MV-4-11 (cell line): Measurements from ENCODE around the gene SFR1.
"Not testable (repeated sequence)": the region's sequence is repeated elsewhere in the genome, so short reads cannot be mapped to it uniquely, and the experiment has no call there.

Experiments used
- DNase-seq: peaks from one replicate; lab custom pipeline; 2025; lab: John Stamatoyannopoulos, UW

The SFR1 gene

DNA sequence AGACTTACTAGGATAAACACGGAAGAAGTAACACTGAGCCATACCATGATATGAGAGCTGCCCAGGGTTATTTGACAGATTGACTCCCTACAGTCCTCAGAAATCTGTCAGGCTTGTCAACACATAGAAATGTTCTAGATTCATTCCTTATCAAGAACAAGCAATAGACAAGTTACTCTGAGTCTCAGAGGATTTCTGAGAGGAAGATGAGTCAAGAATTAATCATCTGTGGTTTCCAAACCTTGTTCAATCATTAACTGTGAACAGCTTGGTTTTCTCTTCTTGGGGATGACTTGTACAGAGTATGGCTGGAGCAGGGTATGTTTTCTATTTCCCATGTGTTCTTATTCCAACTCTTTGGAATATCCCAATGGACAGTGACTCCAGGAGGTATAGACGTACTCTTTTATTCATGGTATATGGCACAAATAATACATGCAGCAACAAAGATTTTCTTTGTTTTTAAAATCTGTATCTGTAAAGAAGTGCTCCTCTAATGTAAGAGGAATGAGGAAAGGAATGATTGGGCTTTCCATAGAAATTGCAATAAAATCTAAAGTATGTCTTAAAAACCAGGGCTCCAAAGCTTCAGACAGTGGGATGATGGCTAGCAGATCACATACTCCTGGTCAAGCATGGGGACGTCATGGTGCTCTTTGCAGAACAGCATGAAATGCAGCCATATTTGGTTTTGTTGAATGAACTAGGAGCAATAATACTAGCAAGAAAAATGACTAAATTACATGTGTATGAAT, 11.9 kb upstream of the SFR1 start:
- peak; percentile 24 for DNase-seq

DNA sequence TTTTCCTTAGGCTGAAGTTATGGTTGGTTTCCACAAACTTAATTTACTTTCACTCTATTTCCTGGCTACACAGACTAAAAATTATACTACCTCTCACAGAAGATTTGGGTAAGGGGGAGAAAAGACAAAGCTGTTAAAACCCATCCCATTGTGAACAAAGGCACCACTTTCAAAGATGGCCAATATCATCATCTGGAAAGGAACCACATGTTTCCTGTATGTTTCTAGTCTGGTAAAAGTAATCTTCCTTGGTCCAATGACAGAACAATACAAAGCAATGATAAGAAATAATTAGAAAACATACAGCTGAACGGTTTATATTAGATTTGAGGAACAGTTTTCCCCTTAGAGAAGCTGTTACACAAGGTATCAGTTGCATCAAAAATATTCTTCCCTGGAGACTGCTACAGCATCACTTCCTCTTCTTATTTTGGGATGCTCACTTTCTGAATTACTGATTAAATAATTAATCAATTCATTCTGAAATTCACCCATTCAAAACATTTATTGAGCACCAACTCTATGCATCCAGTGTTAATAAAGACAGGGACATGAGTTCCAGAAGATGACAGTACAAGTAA, 8.5 kb upstream of the SFR1 start:
- DNase-seq, result no peak

DNA sequence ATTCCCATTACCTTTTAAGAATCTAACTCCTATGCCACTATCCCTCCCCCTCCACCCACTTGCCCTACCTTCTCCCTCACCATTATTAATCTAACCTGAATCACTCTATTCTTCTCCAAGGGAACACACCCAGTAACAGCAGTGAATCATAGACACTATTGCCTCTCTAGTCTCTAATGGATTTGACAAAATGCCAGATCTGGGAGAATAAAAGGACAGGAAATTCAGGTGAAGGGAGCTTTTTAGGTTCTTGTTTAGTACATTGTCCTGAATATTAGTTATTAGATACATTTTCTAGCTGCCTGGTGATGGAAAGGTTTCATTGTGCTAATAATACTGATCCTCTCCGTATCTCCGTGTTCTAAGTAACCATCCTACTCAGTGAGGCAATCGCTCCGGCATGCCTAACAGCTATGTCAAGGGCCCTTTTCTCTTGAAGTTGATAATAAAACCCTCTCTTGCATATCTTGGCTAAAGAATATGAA, 4.1 kb upstream of the SFR1 start:
- no peak for DNase-seq

- no peak for DNase-seq
Observed at GRCh38 chr10:104119996-104120395, 2.0 kb upstream of the SFR1 start.

DNA sequence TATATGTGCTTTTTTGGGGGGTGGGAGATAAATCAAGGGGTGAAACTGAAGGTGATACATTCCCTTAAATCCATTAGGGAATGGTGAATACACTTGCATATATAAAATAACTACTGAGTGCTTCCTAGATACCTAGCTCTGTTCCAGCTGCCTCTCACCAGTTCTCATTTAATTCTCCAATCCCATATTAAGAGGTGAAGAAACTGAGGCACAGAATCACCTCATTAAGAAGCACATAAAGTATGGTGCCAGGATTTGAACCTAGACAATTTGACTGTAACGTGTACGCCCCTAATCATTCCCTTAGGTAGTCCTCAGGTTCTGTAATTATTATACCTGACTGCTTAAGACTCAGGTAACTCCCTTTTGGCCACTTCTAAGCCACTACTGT, 1.5 kb upstream of the SFR1 start:
- DNase-seq, result no peak

- peak; percentile 87 for DNase-seq
Observed at GRCh38 chr10:104120903-104121484, 977 bp upstream of the SFR1 start.

- DNase-seq, result peak; percentile 47
Observed at GRCh38 chr10:104122225-104123107, 495 bp downstream of the SFR1 start.

DNA sequence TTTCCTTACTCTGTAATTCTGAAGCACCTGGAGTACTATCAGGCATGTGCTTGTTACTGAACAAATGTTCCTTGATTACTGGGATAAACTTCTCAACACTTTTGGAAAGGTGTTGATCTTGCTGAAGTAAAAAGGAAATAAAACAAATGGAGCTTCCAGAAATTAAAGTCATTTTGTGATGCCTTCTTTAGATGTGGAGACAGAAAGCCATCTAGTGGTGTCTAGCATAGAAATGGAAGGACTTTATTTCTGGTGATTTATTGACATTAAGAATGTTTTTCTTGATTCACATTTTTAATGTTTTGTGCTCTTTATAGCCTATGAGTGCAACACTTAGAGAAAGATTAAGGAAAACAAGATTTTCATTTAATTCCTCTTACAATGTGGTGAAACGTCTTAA, 1.4 kb downstream of the SFR1 start:
- peak; percentile 18 for DNase-seq

GRCh38 chr10:104127411-104127810, 5.4 kb downstream of the SFR1 start:
- no peak for DNase-seq

DNA sequence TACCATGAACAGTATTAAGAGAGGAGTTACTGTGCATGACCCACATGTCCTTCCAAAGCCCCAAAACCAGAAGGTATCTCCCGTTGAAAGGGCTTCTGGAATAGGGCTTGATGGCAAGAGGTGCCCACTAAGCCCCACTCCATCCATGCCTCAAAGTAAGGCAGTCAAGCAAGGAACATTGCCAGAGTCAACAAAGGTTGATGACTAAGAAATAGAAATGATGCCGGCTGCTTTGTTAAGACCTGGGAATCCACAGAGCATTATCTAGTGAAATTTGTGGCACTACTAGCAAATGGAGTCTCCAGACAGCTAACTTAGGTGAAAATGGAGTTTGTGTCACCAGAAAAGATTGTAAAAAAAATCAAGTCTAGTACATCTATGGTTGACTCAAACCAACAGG, 6.2 kb downstream of the SFR1 start:
- DNase-seq, result no peak

- DNase-seq, result no peak
Observed at GRCh38 chr10:104130041-104130440, 8.1 kb downstream of the SFR1 start.

- no peak for DNase-seq
Observed at GRCh38 chr10:104138131-104138530, 16.2 kb downstream of the SFR1 start.

GRCh38 chr10:104139221-104139620, 17.2 kb downstream of the SFR1 start:
- DNase-seq, result peak; percentile 7

DNA sequence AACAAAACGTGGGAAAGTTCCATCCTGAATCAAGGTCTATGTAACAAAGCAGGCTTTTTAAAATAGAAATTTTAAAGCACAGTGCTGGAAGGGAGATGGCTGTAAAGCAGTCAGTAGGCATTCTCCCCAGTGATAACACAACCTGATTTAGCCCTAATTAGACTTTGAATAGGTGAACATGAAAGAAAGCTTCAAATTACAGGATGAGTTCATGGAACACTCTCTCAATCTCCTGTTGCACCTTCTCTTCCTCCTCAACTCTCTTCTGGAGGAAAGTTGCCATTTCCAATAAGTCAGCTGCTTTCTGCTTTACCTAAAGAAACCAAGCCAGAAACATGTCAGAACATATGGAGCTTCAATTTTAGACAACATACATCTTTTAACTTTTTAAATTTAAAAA, 20.1 kb downstream of the SFR1 start:
- no peak for DNase-seq

DNA sequence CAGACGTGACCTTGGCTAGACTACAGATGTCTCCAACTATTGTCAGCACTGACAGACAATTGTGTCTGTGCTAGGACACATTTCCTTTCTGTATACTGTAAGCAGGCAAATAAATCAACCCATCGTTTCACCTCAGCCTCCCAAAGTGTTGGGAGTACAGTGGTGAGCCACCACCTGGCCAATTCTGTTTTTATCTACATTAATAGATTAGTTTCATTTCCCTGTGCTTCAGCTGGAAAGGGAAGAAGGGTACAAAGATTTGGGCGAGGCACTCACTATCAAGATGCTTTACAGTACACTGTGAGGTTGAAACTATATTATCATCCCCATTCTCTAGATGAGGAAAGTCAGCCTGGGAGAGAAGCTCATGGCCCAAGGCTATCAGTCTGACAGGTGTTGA, 21.9 kb downstream of the SFR1 start:
- no peak for DNase-seq

GRCh38 chr10:104144931-104145330, 23.0 kb downstream of the SFR1 start:
- peak; percentile 10 for DNase-seq

DNA sequence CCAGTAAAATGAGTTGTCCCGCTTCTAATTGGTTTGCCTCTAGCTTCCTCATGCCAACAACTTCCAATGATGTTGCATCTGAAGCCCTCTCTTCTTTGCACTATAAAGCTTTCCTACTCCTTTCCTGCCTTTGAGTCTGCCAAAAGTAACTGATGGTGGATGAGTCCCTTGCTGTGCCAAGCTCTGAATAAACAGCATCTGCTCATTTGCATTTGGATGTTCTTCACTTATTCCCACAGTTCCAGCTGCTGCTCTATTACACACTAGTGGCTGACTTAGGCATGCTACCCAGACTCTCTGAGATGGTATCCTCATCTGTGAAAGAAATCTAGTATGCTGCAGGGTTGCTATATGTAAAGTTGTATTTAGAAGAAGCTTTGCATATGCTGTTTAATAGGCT, 24.9 kb downstream of the SFR1 start:
- no peak for DNase-seq

DNA sequence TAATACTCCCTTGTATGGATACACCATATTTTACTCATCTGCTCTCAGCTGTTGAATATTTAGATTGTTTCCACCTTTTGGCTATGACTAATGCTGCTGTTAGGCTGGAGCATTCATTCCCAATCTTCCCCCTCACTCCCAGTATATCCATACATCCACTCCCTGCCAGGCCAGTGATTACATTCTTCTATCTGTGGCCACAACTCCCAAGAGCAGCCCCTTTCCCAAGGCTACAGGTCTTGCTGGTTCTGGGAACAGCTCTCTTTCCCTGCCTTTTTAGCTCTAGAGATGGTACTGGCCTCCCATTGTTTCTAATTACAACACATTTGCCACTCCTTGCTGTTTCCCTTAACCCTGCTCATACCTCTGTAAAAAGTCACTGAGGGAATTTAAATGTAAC, 28.2 kb downstream of the SFR1 start:
- DNase-seq, result no peak

DNA sequence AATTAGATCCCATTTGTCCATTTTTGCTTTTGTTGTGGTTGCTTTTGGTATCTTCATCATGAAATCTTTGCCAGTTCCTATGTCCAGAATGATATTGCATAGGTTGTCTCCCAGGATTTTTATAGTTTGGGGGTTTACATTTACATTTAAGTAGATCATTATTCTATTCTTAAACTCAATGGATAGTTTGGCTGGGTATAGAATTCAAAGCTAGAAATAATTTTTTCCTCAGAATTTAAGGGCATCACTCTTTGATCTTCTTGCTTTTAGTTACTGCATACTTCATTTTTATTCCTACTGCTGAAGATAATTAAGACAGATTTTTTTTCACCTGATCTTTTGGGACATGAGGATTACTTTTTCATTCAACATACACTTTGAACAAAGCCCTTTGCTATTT, 29.8 kb downstream of the SFR1 start:
- DNase-seq, result no peak

GRCh38 chr10:104155591-104155990, 33.6 kb downstream of the SFR1 start:
- DNase-seq, result no peak

- no peak for DNase-seq
Observed at GRCh38 chr10:104170610-104171254, 48.8 kb downstream of the SFR1 start.

DNA sequence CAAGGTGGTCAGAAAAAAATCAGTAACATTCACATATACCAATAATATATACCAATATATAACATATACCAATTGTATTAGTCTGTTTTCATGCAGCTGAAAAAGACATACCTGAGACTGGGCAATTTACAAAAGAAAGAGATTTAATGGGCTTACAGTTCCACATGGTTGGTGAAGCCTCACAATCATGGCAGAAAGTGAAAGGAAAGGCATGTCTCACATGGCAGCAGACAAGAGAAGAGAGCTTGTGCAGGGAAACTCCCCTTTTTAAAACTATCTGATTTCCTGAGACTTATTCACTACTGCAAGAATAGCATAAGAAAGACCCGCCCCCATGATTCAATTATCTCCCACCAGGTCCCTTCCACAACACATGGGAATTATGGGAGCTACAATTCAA, 52.2 kb downstream of the SFR1 start:
- not testable (repeated sequence) for DNase-seq
